ENCODE data around the gene ORM2. TPM values are rescaled to one million over a fixed set of nuclear protein-coding genes. Genes with fewer than 3 reads are reported as not detected.

Gene ORM2
- total RNA-seq, 4 donors from 2014 or later, result 6.3 to 15.6 TPM; not detected in 2

GRCh38 chr9:114315723-114316363 lies 13.8 kb upstream of the ORM2 start:
- intact Hi-C loops (cut with DNase I; ENCODE audit: low total_unique reads), result no loop called here

GRCh38 chr9:114316605-114317230 lies 13.0 kb upstream of the ORM2 start:
- in situ Hi-C loops (cut with MboI; ENCODE audit: low sequenced_read_pairs in 4 of 4) (no loop called here), intact Hi-C loops (cut with DNase I; ENCODE audit: low total_unique reads) (no loop called here)
- TF ChIP-seq CTCF (IDR thresholded peaks at IDR 0.05 in 4 of 5, conservative IDR thresholded peaks at IDR 0.05 in 1 of 5) (no peak), POLR2A (IDR thresholded peaks at IDR 0.05) (no peak)
- Histone ChIP-seq H3K4me3 (no peak overlapping the region), H3K36me3 (no peaks in the 10 kb centered on the region), H3K27ac (no peak overlapping the region), H3K9me3 (no peaks in the 10 kb centered on the region), H3K4me1 (no peaks in the 10 kb centered on the region), H3K27me3 (peaks cover 0 to 4% (median 0%) of the 10 kb centered on the region in 3 donors)
- DNase-seq, result no peak
- ATAC-seq, result no peak

More at GRCh38 chr9:114315723-114316363, 13.8 kb upstream of the ORM2 start:
- Histone ChIP-seq H3K27ac (no peak overlapping the region), H3K9me3 (no peaks in the 10 kb centered on the region), H3K4me3 (no peak overlapping the region), H3K36me3 (no peaks in the 10 kb centered on the region), H3K27me3 (no peaks in the 10 kb centered on the region), H3K4me1 (no peaks in the 10 kb centered on the region)
- TF ChIP-seq CTCF (IDR thresholded peaks at IDR 0.05 in 4 of 5, conservative IDR thresholded peaks at IDR 0.05 in 1 of 5) (no peak), POLR2A (IDR thresholded peaks at IDR 0.05) (no peak)
- DNase-seq (no peak), ATAC-seq (no peak)
- in situ Hi-C loops (cut with MboI; ENCODE audit: low sequenced_read_pairs in 4 of 4), result no loop called here

GRCh38 chr9:114317665-114318357 lies 11.9 kb upstream of the ORM2 start:
- ATAC-seq (no peak), DNase-seq (no peak)
- no peak overlapping the region for H3K27ac ChIP-seq
- H3K4me3 ChIP-seq, result no peak overlapping the region
- H3K36me3 ChIP-seq, result no peaks in the 10 kb centered on the region
- in situ Hi-C loops (cut with MboI; ENCODE audit: low sequenced_read_pairs in 4 of 4), result no loop called here
- no peaks in the 10 kb centered on the region for H3K4me1 ChIP-seq
- H3K27me3 ChIP-seq, result peaks cover 0 to 4% (median 0%) of the 10 kb centered on the region in 3 donors
- no peaks in the 10 kb centered on the region for H3K9me3 ChIP-seq
- TF ChIP-seq CTCF (IDR thresholded peaks at IDR 0.05 in 4 of 5, conservative IDR thresholded peaks at IDR 0.05 in 1 of 5) (no peak), POLR2A (IDR thresholded peaks at IDR 0.05) (no peak)
- intact Hi-C loops (cut with DNase I; ENCODE audit: low total_unique reads), result no loop called here

- no peak for ATAC-seq
Observed at GRCh38 chr9:114318416-114318815, 11.3 kb upstream of the ORM2 start.

More at GRCh38 chr9:114318416-114318815, 11.3 kb upstream of the ORM2 start:
- Histone ChIP-seq H3K27ac (no peak overlapping the region), H3K4me3 (no peak overlapping the region), H3K27me3 (peaks cover 0 to 4% (median 0%) of the 10 kb centered on the region in 3 donors), H3K36me3 (no peaks in the 10 kb centered on the region), H3K4me1 (no peaks in the 10 kb centered on the region), H3K9me3 (no peaks in the 10 kb centered on the region)
- intact Hi-C loops (cut with DNase I; ENCODE audit: low total_unique reads) (no loop called here), in situ Hi-C loops (cut with MboI; ENCODE audit: low sequenced_read_pairs in 4 of 4) (no loop called here)
- no peak for DNase-seq
- no peak for TF ChIP-seq POLR2A (IDR thresholded peaks at IDR 0.05)
- no peak for TF ChIP-seq CTCF (IDR thresholded peaks at IDR 0.05 in 4 of 5, conservative IDR thresholded peaks at IDR 0.05 in 1 of 5)
